GM20000 (cell line): ENCODE measurements around the gene KRTAP9-6.

Experiments used
- DNase-seq: peaks from one replicate; pipeline ENCODE4 v3.0.0; 2012; ENCODE audit warnings: low spot score
- TF ChIP-seq, protein P1 (sequence below): IDR thresholded peaks from 2 replicates; pipeline ENCODE4 v1.5.1; 2012; ENCODE audit warnings: mild to moderate bottlenecking, control low read depth; ENCODE audit errors: extremely low read depth, missing control alignments

Gene KRTAP9-6

DNA sequence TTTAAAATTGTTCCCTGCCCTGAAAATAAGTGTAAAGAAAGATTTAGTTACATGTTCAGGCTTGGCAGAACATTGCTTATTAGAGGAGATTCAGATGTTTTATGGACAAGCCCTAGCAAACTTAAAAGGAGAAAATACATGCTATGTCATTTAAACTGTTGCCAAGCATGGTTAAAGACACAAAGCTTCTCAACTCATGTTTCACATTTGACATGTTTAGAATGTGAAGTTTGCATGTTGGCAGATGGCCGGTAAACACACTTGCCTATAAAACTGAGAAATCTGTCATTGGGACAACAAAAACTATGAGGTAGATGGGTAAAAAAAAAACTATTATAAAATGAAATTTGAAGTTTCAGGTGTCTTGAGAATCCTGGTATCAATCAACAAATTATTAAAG is 31.7 kb downstream of the KRTAP9-6 start:
- TF ChIP-seq, protein P1, sequence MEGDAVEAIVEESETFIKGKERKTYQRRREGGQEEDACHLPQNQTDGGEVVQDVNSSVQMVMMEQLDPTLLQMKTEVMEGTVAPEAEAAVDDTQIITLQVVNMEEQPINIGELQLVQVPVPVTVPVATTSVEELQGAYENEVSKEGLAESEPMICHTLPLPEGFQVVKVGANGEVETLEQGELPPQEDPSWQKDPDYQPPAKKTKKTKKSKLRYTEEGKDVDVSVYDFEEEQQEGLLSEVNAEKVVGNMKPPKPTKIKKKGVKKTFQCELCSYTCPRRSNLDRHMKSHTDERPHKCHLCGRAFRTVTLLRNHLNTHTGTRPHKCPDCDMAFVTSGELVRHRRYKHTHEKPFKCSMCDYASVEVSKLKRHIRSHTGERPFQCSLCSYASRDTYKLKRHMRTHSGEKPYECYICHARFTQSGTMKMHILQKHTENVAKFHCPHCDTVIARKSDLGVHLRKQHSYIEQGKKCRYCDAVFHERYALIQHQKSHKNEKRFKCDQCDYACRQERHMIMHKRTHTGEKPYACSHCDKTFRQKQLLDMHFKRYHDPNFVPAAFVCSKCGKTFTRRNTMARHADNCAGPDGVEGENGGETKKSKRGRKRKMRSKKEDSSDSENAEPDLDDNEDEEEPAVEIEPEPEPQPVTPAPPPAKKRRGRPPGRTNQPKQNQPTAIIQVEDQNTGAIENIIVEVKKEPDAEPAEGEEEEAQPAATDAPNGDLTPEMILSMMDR = no peak
- DNase-seq = no peak

GRCh38 chr17:41298458-41299135 is 33.4 kb downstream of the KRTAP9-6 start:
- TF ChIP-seq, protein P1 = no peak
- DNase-seq = no peak

- no peak for DNase-seq
- TF ChIP-seq, protein P1 = no peak
Measured at GRCh38 chr17:41301204-41301790, 36.1 kb downstream of the KRTAP9-6 start.

GRCh38 chr17:41301916-41302901 is 37.0 kb downstream of the KRTAP9-6 start, which contains the start of gene KRTAP29-1:
TSS of gene KRTAP29-1 (minus strand) at chr17:41302851. CDS start at chr17:41302851, 0 bp downstream.
- no peak for DNase-seq
- TF ChIP-seq, protein P1 = no peak

DNA sequence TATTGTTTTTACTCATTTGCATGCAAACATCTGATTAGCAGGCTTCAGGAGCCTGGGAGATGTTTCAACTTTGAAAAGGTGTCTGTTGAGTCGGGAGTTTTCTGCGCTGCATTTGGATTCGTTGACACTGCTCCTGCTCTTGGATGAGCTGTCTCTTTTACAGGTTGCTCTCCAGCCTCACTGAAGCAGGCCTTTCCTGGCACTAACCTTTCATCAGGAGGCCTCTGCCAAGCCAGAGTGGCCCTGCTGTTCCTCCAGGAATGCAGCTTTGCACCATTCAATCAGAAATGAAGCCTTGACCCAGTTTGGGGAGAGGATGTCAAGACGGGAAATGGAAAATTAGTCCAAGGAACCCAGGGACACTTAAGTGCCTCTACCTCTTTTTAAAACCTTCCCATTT is 37.8 kb downstream of the KRTAP9-6 start:
- TF ChIP-seq, protein P1 = no peak
- no peak for DNase-seq

- TF ChIP-seq, protein P1 = no peak
- no peak for DNase-seq
Measured at GRCh38 chr17:41304091-41304490, 38.9 kb downstream of the KRTAP9-6 start.
